Hematopoietic multipotent progenitor cell (in vitro differentiated cells): ENCODE data around the gene PRDM1. TPM values are rescaled to one million over a fixed set of nuclear protein-coding genes. Genes with fewer than 3 reads are reported as not detected.

Experiments
- DNase-seq, 3 donors: peaks; one replicate each; pipeline ENCODE4 v3.0.0-alpha.2; 2011 to 2015; ENCODE audit warnings: low read depth in 2 of 3, low spot score in 2 of 3
- total RNA-seq: library from RNA; depleted of rRNA; stranded (reverse); fragments of >200 nt; gene quantifications from one replicate; pipeline ENCODE4 v1.2.3, GENCODE V29; 2012

The PRDM1 gene
- total RNA-seq, 1 donor, result 0.27 TPM

DNA sequence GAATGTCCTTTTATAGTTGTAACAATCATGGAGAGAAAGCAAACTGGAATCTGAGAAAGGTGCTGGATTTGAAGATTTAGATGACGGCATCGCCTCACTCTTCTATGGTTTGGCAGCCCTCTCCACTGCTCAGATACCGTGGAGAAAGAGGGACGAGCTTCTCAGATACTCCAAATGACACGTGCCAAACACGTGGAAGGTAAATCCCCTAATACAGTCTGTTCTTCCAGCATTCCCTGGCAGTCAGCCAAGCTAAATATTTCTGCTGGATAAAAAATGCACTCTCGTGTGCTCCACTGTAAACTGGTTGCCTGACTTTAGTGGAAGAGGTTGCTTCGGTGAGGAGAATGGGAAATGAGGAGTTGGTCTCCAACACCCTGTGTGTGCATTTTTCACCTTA, 16.7 kb upstream of the PRDM1 start:
- DNase-seq, result no peak

DNA sequence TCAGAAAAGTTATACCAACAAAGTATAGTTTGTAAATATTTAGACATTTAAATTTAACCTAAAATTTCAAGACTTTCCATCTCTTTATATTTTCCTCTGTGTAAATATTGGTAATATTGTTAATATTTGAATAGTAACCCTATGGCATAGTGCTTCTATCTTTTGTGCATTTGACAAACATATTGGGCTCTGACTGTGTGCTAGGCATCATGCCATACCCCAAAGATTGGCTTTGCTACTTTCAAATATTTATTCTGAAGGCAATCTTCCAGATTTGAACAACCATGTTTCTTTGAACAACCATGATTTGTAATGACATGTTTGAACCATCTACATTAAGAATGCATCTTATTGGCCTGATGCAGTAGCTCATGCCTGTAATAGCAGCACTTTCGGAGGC, 15.5 kb upstream of the PRDM1 start:
- no peak for DNase-seq

DNA sequence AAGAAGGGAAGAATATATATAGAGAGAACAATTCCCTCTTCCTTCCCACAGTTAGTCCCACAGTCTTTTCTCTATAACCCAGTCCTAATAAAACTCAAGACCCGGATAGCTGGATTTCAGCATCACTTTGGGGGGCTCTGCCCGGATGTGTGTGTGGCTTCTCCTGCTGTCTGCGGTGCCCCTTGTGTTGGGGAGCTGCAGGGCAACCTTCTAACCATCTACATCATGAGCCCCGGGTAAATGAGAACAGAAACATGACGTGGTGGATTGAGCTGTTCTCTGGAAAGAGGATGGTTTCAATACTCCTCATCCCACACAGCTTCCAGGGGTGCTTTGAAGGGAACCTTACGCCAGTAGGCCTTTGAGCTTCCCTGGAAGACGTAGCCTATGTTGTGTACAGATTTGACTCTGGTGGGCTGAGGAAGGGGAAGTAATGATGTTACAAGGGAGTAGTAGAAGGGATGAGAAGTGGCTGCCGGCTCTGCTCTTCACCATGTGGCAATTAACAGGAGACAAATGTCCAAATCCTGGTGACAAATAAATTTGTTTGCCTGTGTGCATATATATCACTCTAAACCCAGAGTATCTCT, 13.5 kb upstream of the PRDM1 start:
- DNase-seq, result no peak

DNA sequence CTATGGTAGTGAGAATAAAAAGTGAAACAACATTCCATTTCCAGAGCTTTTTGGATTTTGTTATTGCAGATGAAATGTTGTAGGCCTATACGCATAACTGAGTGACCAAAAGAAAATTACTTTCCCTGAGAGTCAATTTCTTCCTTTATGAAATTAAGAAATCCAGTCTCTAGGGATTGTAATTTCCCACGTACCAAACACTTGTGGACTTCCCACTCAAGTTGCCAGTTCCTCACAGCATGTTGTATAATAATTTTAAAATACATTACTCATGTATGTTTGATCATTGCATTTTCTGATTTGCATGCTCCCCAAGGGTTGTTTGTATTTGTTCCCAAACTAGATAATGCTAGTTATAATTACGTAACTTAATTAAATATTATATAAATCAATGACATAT, 12.0 kb upstream of the PRDM1 start:
- DNase-seq, result no peak

DNA sequence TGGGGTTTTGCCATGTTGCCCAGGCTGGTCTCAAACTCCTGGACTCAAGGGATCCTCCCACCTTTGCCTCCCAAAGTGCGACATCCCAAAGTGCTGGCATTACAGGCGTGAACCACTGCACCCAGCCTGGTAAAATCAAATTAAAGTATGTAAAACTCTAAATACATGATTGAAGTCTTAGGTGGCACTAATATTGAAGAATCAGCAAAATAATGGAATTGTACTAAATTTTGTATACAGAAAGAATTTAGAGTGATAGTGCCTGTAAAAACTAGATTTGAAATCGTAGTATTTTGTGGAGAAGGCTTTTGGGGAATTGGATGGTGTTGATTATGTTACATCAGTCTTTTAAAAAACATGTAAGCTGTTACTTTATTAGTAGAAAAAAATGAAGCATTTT, 10.0 kb upstream of the PRDM1 start:
- DNase-seq, result no peak

DNA sequence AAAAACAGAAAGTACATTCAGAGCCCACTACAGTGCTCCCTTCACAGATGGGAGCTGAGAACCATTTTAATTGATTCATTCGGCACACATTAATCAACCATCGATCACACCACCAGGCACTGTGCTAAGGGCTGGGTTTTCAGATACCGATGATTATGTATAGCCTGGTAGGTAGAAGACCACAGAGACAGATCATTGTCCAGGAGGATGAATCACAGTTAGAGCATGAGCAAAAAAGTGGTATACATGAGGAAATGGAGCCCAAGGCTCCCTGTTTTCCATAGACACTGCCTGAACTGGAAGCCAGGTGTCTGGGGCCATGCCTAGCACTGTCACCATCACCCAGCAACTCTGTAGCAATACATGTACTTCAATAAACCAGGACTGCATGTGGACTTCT, 9.0 kb upstream of the PRDM1 start:
- DNase-seq, result no peak

DNA sequence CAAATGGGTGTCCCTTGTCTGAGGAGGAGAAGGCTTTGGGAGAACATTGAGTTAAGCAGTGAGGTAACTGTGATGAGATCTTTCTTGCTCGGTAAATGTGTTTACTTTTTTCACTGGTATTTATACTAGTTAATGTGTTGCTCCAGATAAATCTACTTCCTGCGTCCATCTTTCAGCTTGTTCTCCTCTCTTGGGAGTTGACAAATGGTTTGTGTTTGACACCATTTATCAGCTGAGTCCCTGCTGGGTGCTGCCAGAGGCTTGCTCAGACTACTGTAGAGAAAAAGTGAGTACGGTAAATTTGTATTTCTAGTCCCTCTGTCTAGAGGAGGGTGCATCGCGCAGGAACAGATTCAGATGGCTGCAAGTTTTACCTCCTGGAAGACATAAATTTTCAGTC, 8.3 kb upstream of the PRDM1 start:
- DNase-seq, result no peak

DNA sequence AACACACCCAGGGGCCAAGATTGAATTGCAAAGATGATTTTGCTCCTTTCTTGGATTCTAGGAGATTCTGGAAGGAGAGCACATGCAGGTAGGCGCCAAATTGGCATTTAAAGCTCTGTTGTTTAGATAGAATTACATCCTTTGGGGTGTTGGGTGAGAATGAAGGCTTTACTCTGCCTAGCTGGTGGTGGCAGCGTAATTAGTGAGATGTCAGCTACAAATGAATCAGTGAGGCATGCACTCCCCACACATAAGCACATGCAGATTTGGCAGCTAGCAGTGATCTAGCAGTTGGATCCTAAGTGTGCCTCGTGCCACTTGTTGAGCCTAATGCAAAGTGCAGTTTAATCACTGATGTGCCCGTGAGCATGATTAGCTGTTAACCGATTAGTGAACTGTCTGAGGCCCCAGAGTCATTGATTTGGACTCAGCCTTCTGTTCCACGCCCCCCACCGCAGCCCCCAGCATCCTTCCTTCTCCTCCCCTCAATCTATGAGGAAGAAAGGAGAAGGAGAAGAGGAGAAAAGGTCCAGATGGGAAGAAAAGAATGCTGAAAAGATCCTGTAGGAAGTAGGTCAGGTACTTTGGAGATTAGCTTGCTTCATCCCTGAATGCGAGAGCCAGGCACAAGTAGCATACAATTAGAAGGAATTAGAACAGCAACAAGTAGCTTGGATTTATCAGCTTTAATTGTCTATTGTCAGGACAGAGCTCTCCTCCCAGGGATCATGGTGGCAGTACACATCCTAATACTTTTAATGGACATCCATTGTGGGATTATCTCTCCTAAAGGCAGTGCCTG, 6.0 kb upstream of the PRDM1 start:
- DNase-seq, result no peak

DNA sequence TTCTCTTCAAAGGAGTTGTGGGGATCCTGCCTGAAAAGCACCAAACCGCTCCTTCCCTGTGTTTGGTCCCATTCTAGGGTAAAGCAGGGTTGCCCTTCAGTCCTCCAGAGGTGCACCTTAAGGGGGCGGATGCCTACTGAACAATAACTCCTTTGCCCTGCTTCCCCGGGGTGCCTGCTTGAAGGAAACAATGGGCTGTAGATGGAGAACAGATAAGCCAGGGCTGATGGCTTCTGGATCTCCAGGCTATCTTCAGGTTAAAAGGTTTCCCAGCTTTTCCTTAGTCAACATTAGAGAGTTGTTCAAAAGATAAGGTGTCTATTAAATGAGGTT, 5.4 kb upstream of the PRDM1 start:
- DNase-seq, result no peak

DNA sequence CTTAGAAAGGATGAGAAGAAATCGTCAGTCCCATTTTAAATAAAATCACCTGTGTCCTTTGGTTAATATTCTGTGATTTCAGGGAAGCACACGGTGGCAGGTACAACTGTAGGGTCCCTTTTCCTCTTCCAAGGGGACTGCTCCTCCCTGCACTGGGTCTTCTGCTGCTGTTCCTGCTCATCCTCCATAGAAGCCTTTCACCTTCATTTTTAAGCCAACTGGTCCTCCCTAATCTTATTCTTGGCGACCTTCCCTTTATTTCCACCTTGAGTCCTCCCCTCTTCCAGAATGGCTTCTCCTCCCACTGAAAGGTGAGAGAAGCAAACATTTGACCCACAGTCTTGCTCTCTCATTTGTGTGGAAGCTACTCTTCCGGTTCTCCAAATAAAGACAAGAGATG, 4.4 kb upstream of the PRDM1 start:
- DNase-seq, result no peak

DNA sequence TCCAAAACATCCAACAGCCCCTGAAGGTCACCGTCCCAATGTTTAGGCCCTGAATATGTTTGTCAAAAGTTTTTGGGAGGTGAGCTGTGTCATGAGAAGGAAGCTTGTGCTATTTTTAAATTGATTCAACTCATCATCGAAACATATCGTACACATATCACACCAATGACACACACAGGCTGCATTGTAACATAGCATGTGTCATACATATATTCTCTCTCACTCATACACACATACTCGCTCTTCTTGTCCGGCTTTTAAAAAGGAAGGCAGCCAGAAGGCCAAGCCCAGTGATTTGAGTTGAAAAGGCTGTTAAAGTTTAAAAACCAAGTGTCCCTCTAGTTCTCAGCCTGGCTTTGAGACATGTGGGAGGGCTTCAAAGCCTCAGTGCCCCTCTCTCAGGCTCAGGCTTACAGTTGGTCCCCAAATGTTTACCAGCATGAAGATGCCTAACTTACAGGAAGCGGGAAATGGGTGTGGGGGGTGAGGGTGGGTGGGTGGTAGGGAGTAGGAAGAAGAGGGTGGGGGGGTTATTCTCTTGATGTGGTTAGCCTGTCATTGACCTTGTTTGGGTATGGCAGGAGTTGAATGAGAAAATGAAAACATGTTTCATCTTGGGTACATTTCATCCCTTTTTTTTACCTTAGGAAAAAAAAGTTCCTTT, 3.3 kb upstream of the PRDM1 start:
- DNase-seq, result no peak

DNA sequence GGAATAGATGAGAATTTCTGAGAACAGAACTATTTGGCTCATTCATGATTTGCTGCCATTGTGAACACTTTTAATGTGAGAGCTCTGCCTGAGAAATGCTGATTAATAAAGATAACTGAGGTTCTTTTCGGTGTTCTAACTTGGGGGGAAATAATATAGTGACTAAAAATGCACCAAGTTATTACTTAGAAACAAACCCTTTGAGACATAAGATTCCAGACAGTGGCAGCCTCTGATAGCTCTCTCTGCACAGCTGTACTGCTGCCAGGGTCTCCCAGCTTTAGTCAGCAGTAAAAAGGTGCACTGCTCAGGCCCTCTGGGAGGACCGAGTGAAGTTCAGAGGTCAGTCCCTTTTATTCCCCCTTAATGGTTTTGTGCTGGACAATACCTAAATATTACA, 2.5 kb upstream of the PRDM1 start:
- no peak for DNase-seq

DNA sequence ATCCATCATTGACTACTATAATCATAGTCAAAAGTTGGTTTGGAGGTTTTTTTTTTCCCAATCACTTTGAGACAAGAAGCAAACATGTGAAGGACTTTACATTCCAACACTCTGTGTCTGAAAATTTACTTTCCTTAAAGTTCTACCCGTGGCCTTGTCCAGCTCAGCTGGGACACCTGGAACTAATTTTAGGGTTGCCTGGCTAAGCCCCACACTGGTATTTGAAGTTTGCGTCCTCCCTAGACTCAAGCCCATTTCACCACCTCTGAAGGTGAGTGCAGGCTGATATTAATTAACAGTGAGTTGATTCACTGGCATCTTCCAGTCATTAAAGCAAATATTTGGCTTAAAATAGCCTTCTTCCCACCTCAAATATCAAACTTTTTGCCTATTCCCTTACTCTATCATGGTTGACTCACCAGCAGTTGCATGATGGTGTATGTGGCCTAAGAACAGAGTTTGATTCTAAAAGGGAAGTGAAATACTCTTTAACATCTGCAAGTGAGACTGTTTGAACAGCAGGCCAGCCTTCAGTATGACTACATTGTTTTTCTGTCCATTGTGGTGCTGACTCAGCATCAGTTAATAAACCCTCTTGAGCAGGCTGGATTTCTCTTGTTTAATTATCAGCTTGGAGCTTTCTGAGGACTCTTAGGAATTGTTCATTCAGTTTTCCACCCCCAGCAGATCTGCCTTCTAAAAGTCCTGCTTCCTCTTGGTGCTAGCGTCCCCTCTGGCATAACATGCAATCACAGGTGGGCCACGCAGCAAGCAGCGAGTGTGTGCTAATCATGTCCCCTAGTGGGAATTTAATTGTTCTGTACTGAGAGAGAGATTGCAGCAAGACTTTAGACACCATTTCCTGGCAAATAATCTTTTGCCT, 1.8 kb upstream of the PRDM1 start:
- DNase-seq, result peak in 2 of 3 donors; percentile 72 to 89

DNA sequence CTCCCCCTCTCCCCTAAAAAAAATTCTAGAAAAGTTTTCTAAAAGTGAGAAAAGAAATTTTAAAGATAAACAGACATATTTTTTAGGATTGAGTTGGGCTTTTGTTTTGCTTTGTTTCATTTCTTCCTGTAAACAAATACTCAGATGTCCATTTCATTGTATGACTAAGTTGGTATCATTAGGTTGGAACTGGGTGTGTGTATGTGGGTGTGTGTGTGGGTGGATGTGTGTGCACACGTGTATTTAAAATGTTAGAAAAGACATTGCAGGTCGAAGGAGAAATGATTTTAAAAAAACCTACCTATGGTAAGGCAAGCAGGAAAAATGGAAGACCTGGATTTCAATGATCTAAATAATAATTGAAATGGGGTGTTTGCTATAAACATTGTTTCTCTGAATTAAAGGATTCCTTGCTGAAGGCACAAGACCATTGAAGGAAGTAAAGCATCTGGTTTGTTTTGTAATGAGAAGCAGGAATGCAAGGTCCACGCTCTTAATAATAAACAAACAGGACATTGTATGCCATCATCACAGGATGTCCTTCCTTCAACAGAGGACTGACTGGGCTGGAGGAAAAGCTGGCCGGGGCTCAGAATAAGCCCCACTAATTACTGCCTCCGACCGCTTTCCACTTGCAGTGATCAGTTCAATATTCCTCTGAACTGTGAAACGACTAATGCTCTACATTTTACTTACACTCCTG, 996 bp upstream of the PRDM1 start:
- no peak for DNase-seq

DNA sequence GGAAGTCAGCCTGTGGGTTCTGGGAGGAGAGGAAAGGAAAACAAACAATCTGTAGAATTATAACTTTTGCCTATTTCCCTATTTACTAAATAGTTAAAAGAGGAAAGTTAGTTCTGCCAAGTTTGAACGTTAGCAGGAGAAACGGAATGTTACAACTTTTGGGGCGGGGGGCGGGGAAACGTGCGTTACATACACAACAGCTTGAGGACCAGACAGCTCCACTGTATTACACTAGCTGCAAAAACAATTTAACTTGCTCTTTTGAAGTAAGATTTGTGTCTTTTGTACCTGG, 498 bp upstream of the PRDM1 start:
- DNase-seq, result no peak

DNA sequence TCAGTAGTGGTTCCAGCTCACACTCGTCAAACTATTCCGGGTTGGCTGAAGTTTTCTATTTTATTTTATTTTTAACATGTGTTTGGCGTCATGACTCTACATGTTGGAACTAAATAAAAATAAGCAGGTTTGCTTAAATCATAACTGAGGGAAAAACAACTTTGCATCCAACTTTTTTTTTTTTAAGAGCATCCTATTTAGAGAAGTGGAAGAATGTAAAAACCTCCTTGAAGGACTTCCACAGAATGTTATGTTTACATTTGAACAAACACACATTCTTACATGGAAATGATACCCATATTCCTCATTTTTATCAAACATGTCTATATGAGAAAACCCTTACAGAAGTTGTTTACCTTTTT, 659 bp downstream of the PRDM1 start:
- DNase-seq, result no peak

DNA sequence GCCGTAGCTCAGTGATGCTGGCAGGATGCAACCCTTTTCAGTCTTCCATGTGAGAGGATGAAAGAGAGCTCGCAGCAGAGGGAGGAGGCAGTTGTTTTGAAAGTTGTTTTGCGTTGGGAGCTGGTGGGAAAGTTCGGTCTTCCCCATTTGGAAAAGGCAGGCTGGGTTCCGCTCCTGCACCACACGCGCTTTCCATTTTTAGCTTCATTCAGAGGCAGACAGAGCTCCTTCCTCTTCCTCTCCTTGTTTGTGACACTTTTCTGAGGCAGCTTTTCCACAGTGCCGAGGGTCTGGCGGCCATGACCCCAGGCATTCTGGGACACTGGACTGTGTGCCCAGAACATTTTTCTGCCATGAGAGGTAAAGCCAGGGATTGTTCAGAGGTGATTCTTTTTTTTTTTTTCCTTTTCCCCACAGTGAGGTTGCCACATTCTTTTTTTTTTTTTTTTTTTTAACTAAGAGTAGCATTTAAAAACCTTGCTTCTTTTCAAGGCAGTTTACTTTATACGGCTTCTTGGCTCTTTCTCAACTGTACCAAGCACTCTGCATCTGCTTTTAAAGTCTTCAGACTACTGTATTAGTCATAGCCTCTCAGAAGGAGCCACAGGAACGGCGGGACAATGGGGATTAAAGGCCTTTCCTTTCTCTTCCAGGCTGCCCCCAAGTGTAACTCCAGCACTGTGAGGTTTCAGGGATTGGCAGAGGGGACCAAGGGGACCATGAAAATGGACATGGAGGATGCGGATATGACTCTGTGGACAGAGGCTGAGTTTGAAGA, 1.6 kb downstream of the PRDM1 start:
- DNase-seq, result no peak

DNA sequence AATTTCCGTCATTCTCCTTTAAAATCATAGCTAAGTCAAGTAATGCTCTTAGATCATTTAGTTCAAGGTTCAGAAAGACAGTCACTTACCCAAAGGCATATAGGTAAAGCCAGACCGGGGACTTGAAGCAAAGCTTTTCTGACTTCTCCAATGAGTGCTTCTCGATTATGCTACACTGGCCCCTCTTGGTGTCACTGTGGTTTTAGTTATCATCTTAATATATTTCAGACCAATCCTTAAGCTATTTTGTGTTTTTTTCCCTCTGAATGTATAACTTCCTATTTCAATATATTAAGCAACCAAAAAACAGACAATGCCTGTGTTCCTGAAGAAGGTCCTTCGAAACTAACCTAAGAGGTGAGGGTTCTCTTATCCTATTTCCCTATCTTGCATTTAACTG, 3.9 kb downstream of the PRDM1 start:
- peak in 1 of 3 donors; percentile 59 for DNase-seq

DNA sequence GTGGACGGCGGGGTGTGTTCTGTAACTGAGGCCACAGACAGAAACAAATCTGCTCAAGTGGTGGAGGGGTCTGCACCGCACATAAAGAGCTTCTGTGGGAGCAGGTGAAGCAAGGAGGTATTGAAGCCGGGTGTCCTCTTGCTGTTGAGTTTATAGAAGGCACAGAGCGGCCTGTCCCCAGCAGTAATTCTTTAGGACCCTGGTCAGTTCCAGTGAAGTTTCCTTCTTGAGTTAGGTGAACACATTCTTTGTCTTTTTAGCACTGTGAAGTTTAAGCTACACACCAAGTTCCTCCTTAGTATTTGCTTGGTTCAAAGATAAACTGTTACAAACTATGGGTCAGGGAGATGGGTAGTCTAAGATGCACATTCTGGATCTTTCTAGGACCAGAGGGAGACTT, 6.1 kb downstream of the PRDM1 start:
- DNase-seq, result no peak

DNA sequence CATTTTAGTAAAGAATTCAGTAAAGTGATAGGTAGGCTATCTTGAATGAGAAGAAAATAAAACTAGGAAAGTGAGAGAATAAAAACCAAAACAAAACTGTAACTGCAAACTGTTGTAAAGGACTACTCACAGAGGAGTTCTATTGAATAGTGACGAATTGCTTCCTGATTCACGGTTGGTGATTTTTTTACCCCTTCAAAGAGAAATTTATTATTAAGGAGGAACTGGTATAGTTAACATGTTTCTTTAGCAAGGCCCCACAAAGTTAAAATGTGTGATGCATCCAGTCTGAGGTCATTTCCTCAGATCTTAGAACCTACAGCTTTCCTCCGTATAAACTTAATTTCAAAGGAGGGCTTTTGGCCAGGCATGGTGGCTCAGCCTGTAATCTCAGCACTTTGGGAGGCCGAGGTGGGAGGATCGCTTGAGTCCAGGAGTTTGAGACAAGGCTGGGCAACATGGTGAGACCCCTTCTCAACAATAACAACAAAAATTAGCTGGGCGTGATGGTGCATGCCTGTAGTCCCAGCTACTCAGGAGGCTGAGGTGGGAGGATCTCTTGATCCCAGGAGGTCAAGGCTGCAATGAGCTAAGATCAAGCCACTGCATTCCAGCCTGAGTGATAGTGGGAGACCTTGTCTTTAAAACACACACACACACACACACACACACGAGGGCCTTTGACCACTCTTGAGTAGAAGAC, 8.3 kb downstream of the PRDM1 start:
- peak in 1 of 3 donors; percentile 49 for DNase-seq
